ENCODE results near the gene CRX.
"Not testable (repeated sequence)": the region's sequence is repeated elsewhere in the genome, so short reads cannot be mapped to it uniquely, and the experiment has no call there.

- TF ChIP-seq JUND (IDR thresholded peaks at IDR 0.05); YY1 (IDR thresholded peaks at IDR 0.05; ENCODE audit: low read depth); ZBTB33 (IDR thresholded peaks at IDR 0.05; ENCODE audit: borderline replicate concordance, low read depth); CTCF (IDR thresholded peaks at IDR 0.05); USF2 (IDR thresholded peaks at IDR 0.05; ENCODE audit: borderline replicate concordance, low read depth, low read length); SMC3 (IDR thresholded peaks at IDR 0.05; ENCODE audit: low read depth, low read length); CHD2 (IDR thresholded peaks at IDR 0.05; ENCODE audit: low read length, partially characterized antibody): not testable (repeated sequence)
Observed at GRCh38 chr19:47777245-47778048, 44.3 kb upstream of the CRX start.

Measured in SK-N-SH (cell line).